Activated CD4-positive, alpha-beta T cell treated with anti-CD3 and anti-CD28 coated beads, Interleukin-2, amount 50 U/mL, for 24 hours (primary cell): ENCODE results near the gene PRKACG.
A peak's percentile ranks its signal among the peaks of the same experiment; 100 is the strongest.
"Not testable (repeated sequence)": the region's sequence is repeated elsewhere in the genome, so short reads cannot be mapped to it uniquely, and the experiment has no call there.

Source experiments
- DNase-seq, 2 donors: peaks; one replicate each; pipeline ENCODE4 v3.0.0-alpha.2; 2020; ENCODE audit warnings: low read depth in 1 of 2, low spot score in 1 of 2

PRKACG gene

GRCh38 chr9:69014013-69014412, at the start of gene PRKACG:
Gene PRKACG (minus strand): TSS chr9:69014113. CDS start chr9:69014092, 21 bp downstream.
- DNase-seq: no peak

GRCh38 chr9:69062195-69062594, 48.3 kb upstream of the PRKACG start:
- no peak for DNase-seq

GRCh38 chr9:69060766-69061165, 46.9 kb upstream of the PRKACG start:
- no peak for DNase-seq

GRCh38 chr9:69058101-69058500, 44.2 kb upstream of the PRKACG start:
- DNase-seq: no peak

GRCh38 chr9:69056191-69056815, 42.4 kb upstream of the PRKACG start:
- DNase-seq: no peak

DNA sequence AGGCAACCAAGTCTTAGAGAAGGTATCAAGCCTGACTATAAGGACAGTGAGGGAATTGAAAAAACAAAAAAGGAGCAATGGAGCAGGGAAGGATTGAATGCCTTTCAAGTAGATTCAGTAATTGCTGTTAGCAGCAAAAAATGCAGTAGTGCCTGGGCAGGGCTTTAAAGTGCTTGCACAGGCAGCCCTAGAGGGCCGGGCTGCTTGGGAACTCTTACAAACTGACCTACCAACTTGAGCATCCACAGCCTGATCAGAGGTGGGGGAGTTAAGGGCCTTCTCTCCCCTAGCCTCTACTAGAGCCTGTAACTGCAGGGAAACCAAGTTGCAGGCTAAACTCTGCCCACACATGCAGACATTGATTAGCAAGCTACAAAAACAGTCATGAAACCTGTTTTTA, 41.1 kb upstream of the PRKACG start:
- no peak for DNase-seq

- not testable (repeated sequence) for DNase-seq
Observed at GRCh38 chr9:69050936-69051335, 37.0 kb upstream of the PRKACG start.

DNA sequence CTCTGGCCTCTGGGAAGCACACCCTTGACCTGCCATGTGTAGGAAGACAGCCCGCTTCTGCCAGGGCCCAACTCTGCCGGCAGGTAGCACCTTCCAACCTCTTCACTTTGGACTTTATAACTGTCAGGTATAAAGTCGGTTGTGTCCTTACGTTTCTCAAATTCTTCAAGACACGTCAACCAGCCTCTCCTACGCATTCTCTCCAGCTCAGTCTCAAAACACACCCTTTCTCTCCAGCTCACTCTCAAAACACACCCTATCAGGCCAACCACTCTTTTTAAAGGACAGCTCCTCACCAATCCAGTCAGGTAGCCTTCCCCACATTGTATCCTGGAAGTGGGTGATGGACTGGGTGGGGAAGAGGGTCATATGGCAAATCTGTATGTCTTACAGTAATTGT, 35.2 kb upstream of the PRKACG start:
- no peak for DNase-seq

- DNase-seq: no peak
Observed at GRCh38 chr9:69047371-69047770, 33.5 kb upstream of the PRKACG start.

DNA sequence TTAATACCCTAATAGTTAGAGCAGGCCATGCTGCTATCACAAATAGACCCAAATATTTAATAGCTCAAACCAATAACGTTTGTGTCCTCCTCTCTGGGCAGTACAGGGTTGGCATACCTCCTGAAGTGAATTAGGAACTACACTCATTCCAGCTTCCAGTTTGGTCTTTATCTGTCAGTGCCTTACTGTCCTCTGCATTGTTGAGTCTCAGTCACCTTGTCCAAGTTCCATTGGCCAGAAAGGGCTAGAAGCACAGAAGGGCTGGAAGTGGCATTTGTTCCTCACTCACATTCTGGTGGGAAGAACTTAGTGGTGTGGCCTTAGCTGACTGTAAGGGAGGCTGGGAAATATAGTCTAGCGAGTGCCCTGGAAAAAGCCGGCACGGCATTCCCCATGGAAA, 32.8 kb upstream of the PRKACG start:
- DNase-seq: no peak

GRCh38 chr9:69045821-69046220, 31.9 kb upstream of the PRKACG start:
- DNase-seq: no peak

DNA sequence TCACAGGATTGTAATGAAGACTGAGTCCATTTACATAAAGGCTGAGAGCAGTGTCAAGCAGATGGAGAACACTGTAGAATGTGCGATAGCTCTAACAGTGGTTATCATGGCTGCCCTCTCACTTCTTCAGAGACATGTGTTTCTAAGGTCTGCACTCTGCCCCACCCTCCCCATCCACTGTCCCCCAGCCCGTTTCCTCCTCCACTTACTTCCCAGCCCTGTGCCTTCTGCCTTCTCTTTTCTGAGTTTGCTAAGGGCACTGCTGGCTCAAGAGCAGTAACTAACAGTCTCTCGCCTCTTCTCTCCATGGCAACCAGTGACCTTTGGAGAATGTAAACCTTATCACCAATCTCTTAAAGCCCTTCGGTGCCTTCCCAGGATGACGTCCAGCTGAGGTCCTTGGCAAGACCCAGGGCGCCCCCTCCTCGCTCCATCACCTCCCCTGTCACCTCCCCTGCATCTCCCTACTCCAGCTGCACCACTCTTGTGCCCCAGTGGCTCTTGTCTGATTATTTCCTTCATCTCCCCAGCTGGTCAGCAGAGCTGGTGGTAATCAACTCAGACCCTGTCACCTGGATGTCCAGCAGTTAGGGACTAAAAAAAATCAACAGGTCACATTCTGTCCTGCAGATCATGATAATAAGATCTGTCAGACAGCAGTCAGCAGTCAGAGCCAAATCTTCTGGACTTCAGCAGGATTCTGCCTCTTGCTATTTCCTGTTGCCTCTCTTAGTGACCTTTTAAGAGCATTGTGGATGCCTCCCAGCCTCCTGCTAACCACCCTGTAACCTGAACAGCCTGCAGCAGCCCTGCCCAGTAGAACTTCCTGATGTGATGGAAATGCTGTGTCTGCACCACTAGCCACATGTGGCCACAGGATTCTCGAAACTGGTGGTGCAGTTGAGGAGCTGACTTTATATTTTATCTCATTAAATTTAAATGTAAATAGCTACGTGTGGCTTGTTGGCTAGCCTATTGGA, 30.6 kb upstream of the PRKACG start:
- DNase-seq: no peak

GRCh38 chr9:69040646-69041045, 26.7 kb upstream of the PRKACG start:
- no peak for DNase-seq

DNA sequence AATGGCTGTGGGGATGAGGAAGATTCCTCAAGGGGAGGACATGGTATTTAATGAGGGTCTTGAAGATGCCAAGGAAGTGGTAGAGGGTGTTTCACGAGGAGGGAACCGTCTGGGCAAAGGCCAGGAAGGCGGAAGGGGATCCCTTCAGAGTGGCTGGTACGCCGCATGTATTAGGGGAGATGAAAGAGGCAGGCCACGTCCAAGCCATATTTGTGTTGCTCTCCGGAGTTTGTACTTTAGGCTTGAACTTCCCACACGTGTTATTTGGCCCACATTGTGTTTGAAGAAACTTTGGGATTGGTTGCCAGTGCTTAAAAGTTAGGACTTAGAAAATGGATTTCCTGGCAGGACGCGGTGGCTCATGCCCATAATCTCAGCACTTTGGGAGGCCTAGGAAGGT, 22.9 kb upstream of the PRKACG start:
- DNase-seq: no peak

- DNase-seq: no peak
Observed at GRCh38 chr9:69036309-69036708, 22.4 kb upstream of the PRKACG start.

GRCh38 chr9:69035438-69036308, 21.8 kb upstream of the PRKACG start, which contains the start of gene FXN:
Gene FXN (plus strand): TSS chr9:69035752. CDS start chr9:69035783, 31 bp downstream.
- peak; percentile 74 to 76 for DNase-seq

GRCh38 chr9:69034071-69034470, 20.2 kb upstream of the PRKACG start:
- no peak for DNase-seq

GRCh38 chr9:69030851-69031645, 17.1 kb upstream of the PRKACG start:
- DNase-seq: no peak

- DNase-seq: no peak
Observed at GRCh38 chr9:69029535-69029934, 15.6 kb upstream of the PRKACG start.

DNA sequence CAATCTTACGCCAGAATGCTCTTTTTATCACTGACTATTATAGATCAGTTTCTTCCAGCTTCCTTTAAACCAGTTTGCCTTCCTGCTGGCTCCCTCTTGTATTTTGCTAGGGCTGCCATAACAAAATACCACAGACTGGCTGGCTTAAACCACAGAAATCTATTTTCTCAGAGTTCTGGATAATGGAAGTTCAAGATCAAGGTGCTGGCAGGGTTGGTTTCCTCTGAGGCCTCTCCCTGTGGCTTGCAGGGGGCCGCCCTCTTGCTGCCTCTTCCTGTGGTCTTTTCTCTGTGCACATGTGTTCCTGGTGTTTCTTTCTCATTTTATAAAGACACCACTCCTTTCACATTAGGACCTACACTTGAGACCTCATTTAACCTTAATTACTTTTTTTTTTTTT, 14.8 kb upstream of the PRKACG start:
- no peak for DNase-seq
